Measurements from ENCODE around the gene MBD5.

Gene MBD5

GRCh38 chr2:148548716-148549400 lies 528.0 kb downstream of the MBD5 start:
- DNase-seq (ENCODE audit: low read depth, low spot score): no peak
- POLR2A ChIA-PET: no interaction called here
- H3K4me3 ChIP-seq (ENCODE audit: low read depth, low read length): no peak overlapping the region
- no peak for TF ChIP-seq CTCF (IDR thresholded peaks at IDR 0.05; ENCODE audit: insufficient read depth, low read length, missing control alignments)
- CTCF ChIA-PET: no interaction called here

- TF ChIP-seq CTCF (IDR thresholded peaks at IDR 0.05; ENCODE audit: insufficient read depth, low read length, missing control alignments): no peak
- ChIA-PET CTCF (interaction anchor here (1.1 to 2.9 kb wide), 2 partner anchors 437 to 563 kb away, joined by 5 to 8 read pairs; no protein-coding TSS in a partner anchor), POLR2A (no interaction called here)
- H3K4me3 ChIP-seq (ENCODE audit: low read depth, low read length): peak overlapping the region; percentile 21; the same call in 1 of the 2 replicates
- no peak for DNase-seq (ENCODE audit: low read depth, low spot score)
Measured at GRCh38 chr2:148552675-148553331, 531.9 kb downstream of the MBD5 start.

DNA sequence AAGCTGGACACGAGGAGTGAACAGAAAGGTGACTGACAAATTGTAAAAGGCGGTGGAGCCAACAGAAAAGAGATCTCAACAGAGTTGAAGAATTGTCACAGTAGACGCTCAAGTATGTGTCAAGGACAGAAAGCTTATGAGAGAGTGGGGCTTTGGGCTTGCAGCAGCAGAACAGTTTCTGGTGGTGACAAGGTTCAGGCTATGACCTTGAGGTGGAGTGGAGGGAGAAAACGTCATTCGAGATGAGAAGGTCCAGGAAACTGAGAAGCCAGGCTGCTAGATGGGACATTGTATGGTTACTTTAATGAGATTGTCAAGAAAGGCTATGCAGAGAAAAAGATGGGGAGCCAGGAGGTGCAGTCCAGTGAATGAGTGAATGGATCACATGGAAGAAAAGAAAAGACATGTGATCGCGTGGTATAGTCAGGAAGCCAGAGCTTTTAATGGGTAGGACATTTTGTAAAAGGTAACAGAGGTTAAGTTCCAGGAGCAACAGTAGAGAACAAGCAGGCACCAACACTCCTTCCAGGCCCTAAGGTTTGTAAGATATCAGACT lies 532.5 kb downstream of the MBD5 start:
- no peak for DNase-seq (ENCODE audit: low read depth, low spot score)
- H3K4me3 ChIP-seq (ENCODE audit: low read depth, low read length): peak overlapping the region; percentile 21; the same call in 1 of the 2 replicates
- TF ChIP-seq CTCF (IDR thresholded peaks at IDR 0.05; ENCODE audit: insufficient read depth, low read length, missing control alignments): no peak
- ChIA-PET CTCF (interaction anchor here (1.1 to 2.9 kb wide), 2 partner anchors 437 to 564 kb away, joined by 5 to 8 read pairs; no protein-coding TSS in a partner anchor), POLR2A (no interaction called here)

DNA sequence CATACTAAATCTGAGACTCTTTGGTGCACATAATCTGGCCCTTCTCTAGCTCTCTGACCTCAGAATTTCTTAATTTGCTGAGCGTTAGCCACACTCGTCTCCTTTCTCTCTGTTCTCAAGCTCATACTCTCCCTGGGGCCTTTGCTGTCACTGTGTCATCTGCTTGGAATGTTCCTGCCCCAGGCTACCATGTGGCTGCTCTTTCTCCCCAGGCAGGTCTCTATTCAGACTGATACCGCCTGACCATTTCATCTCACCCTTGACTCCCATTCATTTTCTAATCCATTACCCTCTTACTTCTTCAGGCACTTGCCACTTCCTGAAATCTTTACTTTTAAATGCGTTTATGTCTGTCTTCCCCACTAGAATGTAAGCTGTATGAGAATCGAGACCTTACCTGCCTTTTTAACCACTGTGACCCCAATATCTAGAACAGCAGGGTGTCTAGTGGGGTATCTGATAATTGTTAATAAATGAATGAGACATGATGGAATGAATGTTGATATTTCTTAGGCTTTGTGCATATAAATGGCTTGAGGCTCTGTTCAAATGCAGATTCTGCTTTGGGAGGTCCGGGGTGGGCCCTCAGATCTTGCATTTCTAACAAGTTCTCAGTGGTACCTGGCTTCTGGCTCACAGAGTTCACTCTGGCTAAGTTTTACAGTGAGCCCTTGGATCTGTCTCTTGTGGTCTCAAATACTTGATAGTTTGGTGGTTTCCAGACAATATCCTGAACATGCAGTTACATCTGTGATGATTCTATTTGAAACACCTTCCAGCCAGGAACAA lies 533.8 kb downstream of the MBD5 start:
- POLR2A ChIA-PET: no interaction called here
- no peak for DNase-seq (ENCODE audit: low read depth, low spot score)
- TF ChIP-seq CTCF (IDR thresholded peaks at IDR 0.05; ENCODE audit: insufficient read depth, low read length, missing control alignments): no peak
- CTCF ChIA-PET: no interaction called here
- H3K4me3 ChIP-seq (ENCODE audit: low read depth, low read length): no peak overlapping the region

- TF ChIP-seq CTCF (IDR thresholded peaks at IDR 0.05; ENCODE audit: insufficient read depth, low read length, missing control alignments): no peak
- ChIA-PET POLR2A (no interaction called here), CTCF (no interaction called here)
- no peak overlapping the region for H3K4me3 ChIP-seq (ENCODE audit: low read depth, low read length)
- no peak for DNase-seq (ENCODE audit: low read depth, low spot score)
Measured at GRCh38 chr2:148555622-148556294, 534.9 kb downstream of the MBD5 start.
